HS-5 (cell line): ENCODE data around the gene TBX1.

Experiments used
- DNase-seq: peaks from one replicate; pipeline ENCODE4 v3.0.0-alpha.2; 2012; ENCODE audit warnings: low read depth

Gene TBX1

GRCh38 chr22:19815093-19815822 lies 54.7 kb downstream of the TBX1 start:
- DNase-seq: no peak

- no peak for DNase-seq
Observed at GRCh38 chr22:19815823-19816290, 55.3 kb downstream of the TBX1 start.

- DNase-seq: no peak
Observed at GRCh38 chr22:19816372-19817119, 56.0 kb downstream of the TBX1 start.
